Caco-2 (cell line): ENCODE measurements around the gene PLXNA4. TPM values are rescaled to one million over a fixed set of nuclear protein-coding genes. Genes with fewer than 3 reads are reported as not detected.

Experiments
- BruUV-seq: library from RNA; stranded (reverse); fragments of 400-500 nt; replicated peaks from 2 replicates; lab custom pipeline; 2021; lab: Mats Ljungman, UMichigan
- CTCF ChIA-PET: fragments of 300-600 bp; sonication (Branson Sonifier 250); formaldehyde crosslinking; loops from one replicate; lab custom pipeline; 2022; ENCODE audit warnings: antibody characterized with exemption; lab: Charles Lee
- POLR2A ChIA-PET: fragments of 300-600 bp; sonication (Branson Sonifier 250); formaldehyde crosslinking; loops from one replicate; lab custom pipeline; 2022; ENCODE audit warnings: antibody characterized with exemption; lab: Charles Lee
- DNase-seq, 2 experiments: peaks; one replicate each; pipeline versions ENCODE4 v3.0.0 to v3.0.0-alpha.2; 2020 to 2022
- H3K27me3 ChIP-seq: replicated peaks from 2 replicates; pipeline ENCODE4 v1.6.0; 2011; ENCODE audit warnings: low read length; ENCODE audit not compliant: control insufficient read depth, insufficient read depth
- H3K36me3 ChIP-seq: 2 replicates; pipeline ENCODE4 v1.5.1; 2011; ENCODE audit warnings: low read length; ENCODE audit not compliant: control insufficient read depth, insufficient read depth
- H3K4me1 ChIP-seq: fragments of 250-450 bp; sonication (Bioruptor Pico); 2 replicates; pipeline ENCODE4 v1.5.1; 2020; ENCODE audit warnings: mild to moderate bottlenecking
- H3K4me3 ChIP-seq: 2 replicates; pipeline ENCODE4 v1.5.1; 2011; ENCODE audit warnings: low read depth, mild to moderate bottlenecking, control low read depth, low read length
- H3K9me3 ChIP-seq: fragments of 250-450 bp; sonication (Bioruptor Pico); 2 replicates; pipeline ENCODE4 v1.5.1; 2020; ENCODE audit warnings: mild to moderate bottlenecking, moderate library complexity
- H3K27ac Mint-ChIP-seq: one replicate; pipeline ENCODE4 v1.8.0; 2022; ENCODE audit warnings: mixed read lengths; ENCODE audit not compliant: unreplicated experiment
- H3K27me3 Mint-ChIP-seq: one replicate; pipeline ENCODE4 v1.8.0; 2022; ENCODE audit warnings: mixed read lengths; ENCODE audit not compliant: insufficient read depth, unreplicated experiment
- H3K36me3 Mint-ChIP-seq: one replicate; pipeline ENCODE4 v1.8.0; 2022; ENCODE audit warnings: mild to moderate bottlenecking, mixed read lengths; ENCODE audit not compliant: insufficient read depth, unreplicated experiment
- H3K4me1 Mint-ChIP-seq: one replicate; pipeline ENCODE4 v1.8.0; 2022; ENCODE audit warnings: low read depth, mixed read lengths; ENCODE audit not compliant: unreplicated experiment
- H3K4me3 Mint-ChIP-seq: one replicate; pipeline ENCODE4 v1.8.0; 2022; ENCODE audit warnings: mild to moderate bottlenecking, moderate library complexity, mixed read lengths; ENCODE audit not compliant: unreplicated experiment
- H3K9me3 Mint-ChIP-seq: one replicate; pipeline ENCODE4 v1.8.0; 2022; ENCODE audit warnings: mixed read lengths; ENCODE audit not compliant: unreplicated experiment
- CTCF ChIP-seq, 2 experiments: fragments of 200-600 bp in 1 of 2; IDR thresholded peaks; 1 replicate in 1 of 2; 2 replicates in 1 of 2; pipeline versions ENCODE4 v1.5.1 to v1.8.0; 2011 to 2022; ENCODE audit warnings: antibody characterized with exemption in 1 of 2, control low read depth in 1 of 2, inconsistent platforms in 1 of 2, low read depth in 1 of 2, low read length in 1 of 2, mild to moderate bottlenecking in 1 of 2, moderate library complexity in 1 of 2; ENCODE audit not compliant: insufficient read depth in 1 of 2, severe bottlenecking in 1 of 2, unreplicated experiment in 1 of 2
- intact Hi-C: fragments of 100-400 bp; cut with micrococcal nuclease; formaldehyde crosslinking; loops from one replicate; pipeline ENCODE4 v1.10.0; 2022; ENCODE audit not compliant: unreplicated experiment
- total RNA-seq: library from RNA; stranded (reverse); gene quantifications from 2 replicates; pipeline ENCODE4 v1.2.3, GENCODE V29; 2022

PLXNA4 gene
- total RNA-seq, 1 experiment from 2014 or later = 0.43 TPM

- no peak for DNase-seq
- Mint-ChIP-seq H3K9me3 (no peaks in the 10 kb centered on the region), H3K4me3 (no peak overlapping the region), H3K27me3 (peaks cover 24% of the 10 kb centered on the region), H3K36me3 (no peaks in the 10 kb centered on the region), H3K27ac (no peak overlapping the region), H3K4me1 (no peaks in the 10 kb centered on the region)
- TF ChIP-seq CTCF (IDR thresholded peaks at IDR 0.05; ENCODE audit: insufficient read depth in 1 of 2, low read depth in 1 of 2, low read length in 1 of 2, severe bottlenecking in 1 of 2, unreplicated experiment in 1 of 2) = no peak
- intact Hi-C loops = no loop called here
- BruUV-seq = no TSS peak
- no peaks in the 10 kb centered on the region for H3K9me3 ChIP-seq
- POLR2A ChIA-PET = no interaction called here
- H3K27me3 ChIP-seq = no peaks in the 10 kb centered on the region
- no peak overlapping the region for H3K4me3 ChIP-seq
- H3K36me3 ChIP-seq = no peaks in the 10 kb centered on the region
- no peaks in the 10 kb centered on the region for H3K4me1 ChIP-seq
- CTCF ChIA-PET = no interaction called here
Measured at GRCh38 chr7:132546366-132547127, 29.7 kb downstream of the PLXNA4 start.

GRCh38 chr7:132545756-132546155 lies 30.5 kb downstream of the PLXNA4 start:
- Mint-ChIP-seq H3K4me1 (no peaks in the 10 kb centered on the region), H3K36me3 (no peaks in the 10 kb centered on the region), H3K4me3 (no peak overlapping the region), H3K9me3 (no peaks in the 10 kb centered on the region), H3K27me3 (peaks cover 23% of the 10 kb centered on the region), H3K27ac (no peak overlapping the region)
- TF ChIP-seq CTCF (IDR thresholded peaks at IDR 0.05; ENCODE audit: insufficient read depth in 1 of 2, low read depth in 1 of 2, low read length in 1 of 2, severe bottlenecking in 1 of 2, unreplicated experiment in 1 of 2) = no peak
- H3K4me1 ChIP-seq = no peaks in the 10 kb centered on the region
- BruUV-seq = no TSS peak
- no peak overlapping the region for H3K4me3 ChIP-seq
- H3K27me3 ChIP-seq = no peaks in the 10 kb centered on the region
- intact Hi-C loops = no loop called here
- CTCF ChIA-PET = no interaction called here
- H3K9me3 ChIP-seq = no peaks in the 10 kb centered on the region
- H3K36me3 ChIP-seq = no peaks in the 10 kb centered on the region
- no peak for DNase-seq
- POLR2A ChIA-PET = no interaction called here

- H3K27me3 ChIP-seq = no peaks in the 10 kb centered on the region
- no peak for TF ChIP-seq CTCF (IDR thresholded peaks at IDR 0.05; ENCODE audit: insufficient read depth in 1 of 2, low read depth in 1 of 2, low read length in 1 of 2, severe bottlenecking in 1 of 2, unreplicated experiment in 1 of 2)
- H3K27me3 Mint-ChIP-seq = peaks cover 23% of the 10 kb centered on the region
- H3K4me3 ChIP-seq = no peak overlapping the region
- no peak overlapping the region for H3K27ac Mint-ChIP-seq
- H3K36me3 Mint-ChIP-seq = no peaks in the 10 kb centered on the region
- DNase-seq = no peak
- CTCF ChIA-PET = no interaction called here
- no peaks in the 10 kb centered on the region for H3K9me3 ChIP-seq
- no peaks in the 10 kb centered on the region for H3K4me1 Mint-ChIP-seq
- no peaks in the 10 kb centered on the region for H3K9me3 Mint-ChIP-seq
- no peaks in the 10 kb centered on the region for H3K36me3 ChIP-seq
- intact Hi-C loops = no loop called here
- POLR2A ChIA-PET = no interaction called here
- no peaks in the 10 kb centered on the region for H3K4me1 ChIP-seq
- BruUV-seq = no TSS peak
- H3K4me3 Mint-ChIP-seq = no peak overlapping the region
Measured at GRCh38 chr7:132544999-132545398, 31.3 kb downstream of the PLXNA4 start.
